Caco-2 (cell line): ENCODE results near the gene ADM2. TPM values are rescaled to one million over a fixed set of nuclear protein-coding genes. Genes with fewer than 3 reads are reported as not detected.

Experiments used
- BruUV-seq: library from RNA; stranded (reverse); fragments of 400-500 nt; replicated peaks from 2 replicates; lab custom pipeline; 2021; lab: Mats Ljungman, UMichigan
- CTCF ChIA-PET: fragments of 300-600 bp; sonication (Branson Sonifier 250); formaldehyde crosslinking; loops from one replicate; lab custom pipeline; 2022; ENCODE audit warnings: antibody characterized with exemption; lab: Charles Lee
- POLR2A ChIA-PET: fragments of 300-600 bp; sonication (Branson Sonifier 250); formaldehyde crosslinking; loops from one replicate; lab custom pipeline; 2022; ENCODE audit warnings: antibody characterized with exemption; lab: Charles Lee
- DNase-seq, 2 experiments: peaks; one replicate each; pipeline versions ENCODE4 v3.0.0 to v3.0.0-alpha.2; 2020 to 2022
- H3K27me3 ChIP-seq: replicated peaks from 2 replicates; pipeline ENCODE4 v1.6.0; 2011; ENCODE audit warnings: low read length; ENCODE audit not compliant: control insufficient read depth, insufficient read depth
- H3K36me3 ChIP-seq: 2 replicates; pipeline ENCODE4 v1.5.1; 2011; ENCODE audit warnings: low read length; ENCODE audit not compliant: control insufficient read depth, insufficient read depth
- H3K4me1 ChIP-seq: fragments of 250-450 bp; sonication (Bioruptor Pico); 2 replicates; pipeline ENCODE4 v1.5.1; 2020; ENCODE audit warnings: mild to moderate bottlenecking
- H3K4me3 ChIP-seq: 2 replicates; pipeline ENCODE4 v1.5.1; 2011; ENCODE audit warnings: low read depth, mild to moderate bottlenecking, control low read depth, low read length
- H3K9me3 ChIP-seq: fragments of 250-450 bp; sonication (Bioruptor Pico); 2 replicates; pipeline ENCODE4 v1.5.1; 2020; ENCODE audit warnings: mild to moderate bottlenecking, moderate library complexity
- H3K27ac Mint-ChIP-seq: one replicate; pipeline ENCODE4 v1.8.0; 2022; ENCODE audit warnings: mixed read lengths; ENCODE audit not compliant: unreplicated experiment
- H3K27me3 Mint-ChIP-seq: one replicate; pipeline ENCODE4 v1.8.0; 2022; ENCODE audit warnings: mixed read lengths; ENCODE audit not compliant: insufficient read depth, unreplicated experiment
- H3K36me3 Mint-ChIP-seq: one replicate; pipeline ENCODE4 v1.8.0; 2022; ENCODE audit warnings: mild to moderate bottlenecking, mixed read lengths; ENCODE audit not compliant: insufficient read depth, unreplicated experiment
- H3K4me1 Mint-ChIP-seq: one replicate; pipeline ENCODE4 v1.8.0; 2022; ENCODE audit warnings: low read depth, mixed read lengths; ENCODE audit not compliant: unreplicated experiment
- H3K4me3 Mint-ChIP-seq: one replicate; pipeline ENCODE4 v1.8.0; 2022; ENCODE audit warnings: mild to moderate bottlenecking, moderate library complexity, mixed read lengths; ENCODE audit not compliant: unreplicated experiment
- H3K9me3 Mint-ChIP-seq: one replicate; pipeline ENCODE4 v1.8.0; 2022; ENCODE audit warnings: mixed read lengths; ENCODE audit not compliant: unreplicated experiment
- CTCF ChIP-seq, 2 experiments: fragments of 200-600 bp in 1 of 2; IDR thresholded peaks; 1 replicate in 1 of 2; 2 replicates in 1 of 2; pipeline versions ENCODE4 v1.5.1 to v1.8.0; 2011 to 2022; ENCODE audit warnings: antibody characterized with exemption in 1 of 2, control low read depth in 1 of 2, inconsistent platforms in 1 of 2, low read depth in 1 of 2, low read length in 1 of 2, mild to moderate bottlenecking in 1 of 2, moderate library complexity in 1 of 2; ENCODE audit not compliant: insufficient read depth in 1 of 2, severe bottlenecking in 1 of 2, unreplicated experiment in 1 of 2
- intact Hi-C: fragments of 100-400 bp; cut with micrococcal nuclease; formaldehyde crosslinking; loops from one replicate; pipeline ENCODE4 v1.10.0; 2022; ENCODE audit not compliant: unreplicated experiment
- total RNA-seq: library from RNA; stranded (reverse); gene quantifications from 2 replicates; pipeline ENCODE4 v1.2.3, GENCODE V29; 2022

Gene ADM2
- total RNA-seq, 1 experiment from 2014 or later, result 30.5 TPM

GRCh38 chr22:50440544-50441249, 40.6 kb upstream of the ADM2 start:
- intact Hi-C loops, result no loop called here
- no peaks in the 10 kb centered on the region for H3K9me3 Mint-ChIP-seq
- no peak overlapping the region for H3K4me3 Mint-ChIP-seq
- POLR2A ChIA-PET, result no interaction called here
- CTCF ChIA-PET, result no interaction called here
- no peaks in the 10 kb centered on the region for H3K27me3 Mint-ChIP-seq
- Histone ChIP-seq H3K9me3 (no peaks in the 10 kb centered on the region), H3K4me3 (no peak overlapping the region), H3K36me3 (no peaks in the 10 kb centered on the region), H3K27me3 (no peaks in the 10 kb centered on the region), H3K4me1 (no peaks in the 10 kb centered on the region)
- H3K4me1 Mint-ChIP-seq, result no peaks in the 10 kb centered on the region
- no peak overlapping the region for H3K27ac Mint-ChIP-seq
- no TSS peak for BruUV-seq
- TF ChIP-seq CTCF (IDR thresholded peaks at IDR 0.05; ENCODE audit: insufficient read depth in 1 of 2, low read depth in 1 of 2, low read length in 1 of 2, severe bottlenecking in 1 of 2, unreplicated experiment in 1 of 2), result no peak
- H3K36me3 Mint-ChIP-seq, result peaks cover 56% of the 10 kb centered on the region
- DNase-seq, result no peak

GRCh38 chr22:50441428-50441993, 39.8 kb upstream of the ADM2 start:
- Mint-ChIP-seq H3K4me3 (no peak overlapping the region), H3K4me1 (no peaks in the 10 kb centered on the region), H3K9me3 (no peaks in the 10 kb centered on the region), H3K27ac (peak overlapping the region; percentile 69), H3K27me3 (no peaks in the 10 kb centered on the region), H3K36me3 (peaks cover 63% of the 10 kb centered on the region)
- no peak for DNase-seq
- no peaks in the 10 kb centered on the region for H3K4me1 ChIP-seq
- CTCF ChIA-PET, result no interaction called here
- H3K36me3 ChIP-seq, result no peaks in the 10 kb centered on the region
- no peaks in the 10 kb centered on the region for H3K27me3 ChIP-seq
- TF ChIP-seq CTCF (IDR thresholded peaks at IDR 0.05; ENCODE audit: insufficient read depth in 1 of 2, low read depth in 1 of 2, low read length in 1 of 2, severe bottlenecking in 1 of 2, unreplicated experiment in 1 of 2), result no peak
- no peaks in the 10 kb centered on the region for H3K9me3 ChIP-seq
- no peak overlapping the region for H3K4me3 ChIP-seq
- intact Hi-C loops, result no loop called here
- POLR2A ChIA-PET, result no interaction called here
- BruUV-seq, result no TSS peak

- TF ChIP-seq CTCF (IDR thresholded peaks at IDR 0.05; ENCODE audit: insufficient read depth in 1 of 2, low read depth in 1 of 2, low read length in 1 of 2, severe bottlenecking in 1 of 2, unreplicated experiment in 1 of 2), result no peak
- H3K4me3 ChIP-seq, result no peak overlapping the region
- H3K27ac Mint-ChIP-seq, result peak overlapping the region; percentile 80
- H3K4me3 Mint-ChIP-seq, result peak overlapping the region; percentile 49
- no peaks in the 10 kb centered on the region for H3K9me3 ChIP-seq
- H3K36me3 Mint-ChIP-seq, result peaks cover 80% of the 10 kb centered on the region
- ChIA-PET POLR2A (no interaction called here), CTCF (interaction anchor here (0.6 kb wide), 1 partner anchor 25 kb away, joined by 3 read pairs; no protein-coding TSS in a partner anchor)
- no peaks in the 10 kb centered on the region for H3K36me3 ChIP-seq
- H3K27me3 Mint-ChIP-seq, result no peaks in the 10 kb centered on the region
- no TSS peak for BruUV-seq
- intact Hi-C loops, result no loop called here
- no peak for DNase-seq
- no peaks in the 10 kb centered on the region for H3K4me1 Mint-ChIP-seq
- no peaks in the 10 kb centered on the region for H3K9me3 Mint-ChIP-seq
- no peaks in the 10 kb centered on the region for H3K27me3 ChIP-seq
- no peaks in the 10 kb centered on the region for H3K4me1 ChIP-seq
Observed at GRCh38 chr22:50443197-50443596, 38.1 kb upstream of the ADM2 start.
